Measurements from ENCODE around the gene CNN2.
A peak's percentile ranks its signal among the peaks of the same experiment; 100 is the strongest.

- no peak for TF ChIP-seq MAFK (IDR thresholded peaks at IDR 0.05; ENCODE audit: partially characterized antibody)
- TF ChIP-seq ESRRA (IDR thresholded peaks at IDR 0.05; ENCODE audit: borderline replicate concordance, low read length) = no peak
- peak; percentile 52 for TF ChIP-seq CTCF (IDR thresholded peaks at IDR 0.05)
- no peak for TF ChIP-seq HMGXB4 (CRISPR knock-in tag; IDR thresholded peaks at IDR 0.05; ENCODE audit: borderline replicate concordance)
- no peak for TF ChIP-seq PBX3 (IDR thresholded peaks at IDR 0.05)
- TF ChIP-seq USF2 (IDR thresholded peaks at IDR 0.05) = no peak
- no peak for TF ChIP-seq ZFP36 (IDR thresholded peaks at IDR 0.05; ENCODE audit: borderline replicate concordance, partially characterized antibody)
- no peak for TF ChIP-seq EHF (CRISPR knock-in tag; IDR thresholded peaks at IDR 0.05)
These were observed 30.9 kb downstream of the CNN2 start for GRCh38 chr19:1057176-1057855.
